GM21528 (cell line): ENCODE data around the gene PFDN2.

ENCODE experiments used
- ATAC-seq: cut with Tn5 transposase; IDR thresholded peaks from one replicate; pipeline ENCODE4 v1.9.1; 2021; ENCODE audit warnings: mild to moderate bottlenecking, moderate library complexity; ENCODE audit not compliant: unreplicated experiment, low FRiP score

Gene PFDN2, protein sequence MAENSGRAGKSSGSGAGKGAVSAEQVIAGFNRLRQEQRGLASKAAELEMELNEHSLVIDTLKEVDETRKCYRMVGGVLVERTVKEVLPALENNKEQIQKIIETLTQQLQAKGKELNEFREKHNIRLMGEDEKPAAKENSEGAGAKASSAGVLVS

DNA sequence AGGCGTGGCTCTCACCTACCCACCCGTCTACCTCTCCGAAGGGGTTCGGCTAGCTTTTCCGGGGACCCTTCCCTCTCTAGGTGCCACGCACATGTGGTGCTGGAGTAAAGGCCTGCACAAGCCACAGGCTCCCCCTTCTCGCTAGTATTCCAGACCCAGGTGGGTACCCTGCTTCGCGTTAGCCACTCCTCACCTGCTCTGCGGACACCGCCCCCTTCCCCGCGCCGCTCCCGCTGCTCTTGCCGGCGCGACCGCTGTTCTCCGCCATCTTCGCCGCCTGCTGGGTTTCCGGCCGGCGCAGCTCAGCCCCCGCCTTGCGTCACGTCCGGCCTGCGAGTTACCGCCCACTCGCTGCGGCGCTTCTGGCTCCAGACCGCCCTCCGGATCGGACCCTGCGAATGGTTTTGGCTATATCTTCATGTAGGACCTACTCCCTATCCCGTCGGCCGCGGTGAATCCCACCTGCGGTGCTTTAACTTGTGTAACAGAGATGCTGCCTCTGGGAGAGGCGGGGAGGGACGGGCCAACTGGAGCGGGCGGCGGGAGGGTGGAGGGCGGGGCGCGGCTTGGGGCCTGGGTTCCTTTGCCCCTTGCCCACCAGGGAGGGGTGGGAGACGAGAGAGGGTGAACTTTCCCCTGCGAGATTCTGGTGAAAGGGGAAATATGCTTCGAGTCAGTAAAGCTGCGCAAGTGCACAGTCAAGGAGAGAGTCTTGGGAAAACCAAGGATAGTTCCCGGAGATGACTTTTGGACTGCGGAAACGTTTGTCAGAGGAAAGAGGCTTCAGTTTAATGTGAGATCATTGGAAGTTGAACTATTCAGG is at the start of gene PFDN2, which contains the start of gene NIT1:
PFDN2 (minus strand) TSS at position 279 of the 823 bp plus-strand sequence; CDS start at position 268, 11 bp downstream.
NIT1 (plus strand) TSS at position 347 of the 823 bp plus-strand sequence; CDS start at position 419, 72 bp downstream.
- peak; percentile 79 for ATAC-seq

DNA sequence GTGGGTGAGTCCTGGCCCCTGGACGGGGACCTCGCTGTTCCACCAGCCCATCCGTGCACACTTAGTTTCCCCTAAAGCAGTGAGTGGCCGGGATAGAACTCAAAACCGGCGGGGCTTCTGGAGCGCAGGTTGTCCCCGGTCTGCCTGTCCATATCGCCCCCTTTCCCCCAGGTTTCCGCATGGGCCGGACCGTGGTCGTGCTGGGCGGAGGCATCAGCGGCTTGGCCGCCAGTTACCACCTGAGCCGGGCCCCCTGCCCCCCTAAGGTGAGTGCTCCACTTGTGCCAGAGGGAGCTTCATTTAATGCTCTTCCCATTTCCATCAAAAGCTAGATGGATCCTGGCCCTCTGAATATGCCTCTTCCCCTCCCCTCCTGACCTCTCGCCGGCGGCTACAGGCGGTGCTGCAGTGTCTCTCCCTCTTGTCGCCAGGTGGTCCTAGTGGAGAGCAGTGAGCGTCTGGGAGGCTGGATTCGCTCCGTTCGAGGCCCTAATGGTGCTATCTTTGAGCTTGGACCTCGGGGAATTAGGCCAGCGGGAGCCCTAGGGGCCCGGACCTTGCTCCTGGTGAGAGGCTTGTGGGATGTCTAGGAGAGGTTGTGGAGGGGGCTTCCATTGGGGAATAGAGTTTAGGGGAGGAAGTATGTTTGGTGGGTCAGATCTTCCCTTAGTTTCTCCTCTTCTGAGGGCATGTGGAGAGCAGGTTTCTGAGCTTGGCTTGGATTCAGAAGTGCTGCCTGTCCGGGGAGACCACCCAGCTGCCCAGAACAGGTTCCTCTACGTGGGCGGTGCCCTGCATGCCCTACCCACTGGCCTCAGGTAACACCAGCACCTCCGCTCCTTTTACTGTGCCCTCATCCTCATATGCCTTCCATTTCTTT is 49.1 kb upstream of the PFDN2 start:
- peak; percentile 9 for ATAC-seq

DNA sequence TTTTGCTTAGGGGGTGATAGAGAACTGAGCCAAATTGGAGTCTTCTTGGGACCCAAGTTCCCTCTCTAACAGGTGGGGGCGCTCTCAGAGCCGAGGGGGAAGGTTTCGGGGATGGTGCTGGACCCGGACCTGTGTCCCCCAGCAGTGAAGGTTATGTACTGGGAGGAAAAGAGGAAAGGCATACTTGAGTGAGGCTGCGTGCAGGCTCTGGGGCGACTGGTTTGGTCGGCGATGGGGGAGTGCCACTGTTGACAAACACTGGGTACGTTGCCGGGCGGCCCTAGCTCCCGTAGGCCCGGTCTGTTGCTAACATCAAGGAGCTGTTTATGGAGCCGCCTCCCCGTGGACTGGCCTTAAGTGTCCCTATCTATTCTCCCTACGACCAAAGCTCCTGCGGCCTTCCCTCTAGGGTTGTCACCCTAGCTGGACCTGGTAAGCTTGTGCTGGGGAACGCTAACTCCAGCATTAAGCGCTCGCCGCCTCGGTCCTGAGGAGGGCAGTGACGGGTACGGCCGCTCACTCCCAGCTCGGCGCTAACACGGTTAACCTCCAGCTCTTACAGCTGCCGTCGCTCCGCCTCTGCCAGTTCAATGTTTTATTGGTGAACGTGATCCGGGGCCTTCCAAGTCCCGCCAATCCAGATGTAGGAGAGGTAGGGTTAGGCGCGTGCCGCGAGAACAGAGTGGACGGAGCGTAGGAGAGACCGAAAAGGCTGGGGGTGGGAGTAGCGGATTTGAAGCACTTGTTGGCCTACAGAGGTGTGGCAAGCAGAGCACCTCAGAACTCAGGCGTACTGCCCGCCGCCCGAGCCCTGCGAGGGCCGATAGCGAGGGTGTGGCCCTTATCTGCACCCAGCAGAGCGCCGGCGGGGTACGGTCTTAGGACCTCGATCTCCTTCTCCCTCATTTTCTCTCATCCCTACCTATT is 48.2 kb upstream of the PFDN2 start, which contains the start of gene PPOX:
PPOX (plus strand) TSS at position 685 of the 927 bp plus-strand sequence. CDS start 422 bp downstream, outside the sequence.
- ATAC-seq: peak; percentile 89

DNA sequence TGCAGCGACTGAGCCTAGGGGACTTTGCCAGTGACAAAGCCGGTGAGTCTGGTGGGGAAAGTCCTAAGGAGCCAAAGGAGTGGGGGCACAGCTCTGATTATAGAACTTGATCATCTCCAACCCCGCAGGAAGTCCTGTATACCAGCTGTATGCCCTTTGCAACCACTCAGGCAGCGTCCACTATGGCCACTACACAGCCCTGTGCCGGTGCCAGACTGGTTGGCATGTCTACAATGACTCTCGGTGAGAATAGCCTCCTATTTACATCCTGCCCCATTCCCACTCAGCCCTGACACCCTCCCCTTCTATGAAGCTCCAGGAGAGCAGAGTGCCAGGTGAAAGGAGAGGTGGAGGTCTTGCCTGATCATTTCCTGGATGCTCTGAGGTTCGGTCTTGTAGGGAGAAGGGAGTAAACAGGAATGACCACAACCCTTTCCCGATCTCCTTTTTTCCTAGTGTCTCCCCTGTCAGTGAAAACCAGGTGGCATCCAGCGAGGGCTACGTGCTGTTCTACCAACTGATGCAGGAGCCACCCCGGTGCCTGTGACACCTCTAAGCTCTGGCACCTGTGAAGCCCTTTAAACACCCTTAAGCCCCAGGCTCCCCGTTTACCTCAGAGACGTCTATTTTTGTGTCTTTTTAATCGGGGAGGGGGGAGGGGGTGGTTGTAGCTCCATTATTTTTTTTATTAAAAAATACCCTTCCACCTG is 47.2 kb upstream of the PFDN2 start:
- no peak for ATAC-seq

DNA sequence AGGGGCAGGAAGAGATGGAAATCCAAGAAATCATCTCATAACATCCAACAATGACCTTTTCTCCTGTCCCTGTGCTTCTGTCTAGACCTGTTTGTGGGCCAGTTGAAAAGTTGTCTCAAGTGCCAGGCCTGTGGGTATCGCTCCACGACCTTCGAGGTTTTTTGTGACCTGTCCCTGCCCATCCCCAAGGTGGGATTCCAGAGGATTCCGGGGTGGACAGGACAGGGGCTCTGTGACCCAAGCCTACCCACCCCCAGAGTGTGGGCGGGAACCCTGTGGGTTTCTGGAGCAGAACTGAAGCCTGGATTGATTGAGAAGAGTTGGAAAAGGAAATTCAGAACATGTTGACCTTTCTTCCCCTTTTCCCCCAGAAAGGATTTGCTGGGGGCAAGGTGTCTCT is 46.0 kb upstream of the PFDN2 start:
- no peak for ATAC-seq

DNA sequence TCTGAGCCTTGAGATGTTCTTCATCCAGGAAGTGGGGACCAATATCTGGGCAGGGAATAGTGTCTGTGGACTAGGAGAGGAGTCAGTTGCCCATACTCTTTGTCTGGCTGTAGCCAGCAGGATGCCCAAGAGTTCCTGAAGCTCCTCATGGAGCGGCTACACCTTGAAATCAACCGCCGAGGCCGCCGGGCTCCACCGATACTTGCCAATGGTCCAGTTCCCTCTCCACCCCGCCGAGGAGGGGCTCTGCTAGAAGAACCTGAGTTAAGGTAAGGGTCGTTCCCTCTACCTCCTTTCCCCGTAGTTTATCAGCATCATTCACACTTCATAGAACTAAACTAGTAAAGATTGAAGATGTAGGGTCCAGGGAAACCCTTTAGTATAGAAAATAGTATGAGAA is 45.0 kb upstream of the PFDN2 start:
- no peak for ATAC-seq

DNA sequence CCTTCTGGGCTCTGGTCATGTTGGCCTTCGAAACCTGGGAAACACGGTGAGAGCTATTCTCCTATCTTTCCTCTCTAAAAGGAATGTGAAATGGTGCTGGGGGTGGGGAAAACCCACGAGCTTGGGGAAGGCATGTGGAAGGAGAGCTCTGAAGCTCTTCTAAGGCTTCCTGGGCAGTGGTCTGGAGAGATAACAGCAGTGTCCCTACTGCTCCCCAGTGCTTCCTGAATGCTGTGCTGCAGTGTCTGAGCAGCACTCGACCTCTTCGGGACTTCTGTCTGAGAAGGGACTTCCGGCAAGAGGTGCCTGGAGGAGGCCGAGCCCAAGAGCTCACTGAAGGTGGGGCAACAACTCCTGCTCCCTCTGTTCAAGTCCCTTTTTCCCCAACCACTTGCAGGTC is 44.2 kb upstream of the PFDN2 start:
- no peak for ATAC-seq

DNA sequence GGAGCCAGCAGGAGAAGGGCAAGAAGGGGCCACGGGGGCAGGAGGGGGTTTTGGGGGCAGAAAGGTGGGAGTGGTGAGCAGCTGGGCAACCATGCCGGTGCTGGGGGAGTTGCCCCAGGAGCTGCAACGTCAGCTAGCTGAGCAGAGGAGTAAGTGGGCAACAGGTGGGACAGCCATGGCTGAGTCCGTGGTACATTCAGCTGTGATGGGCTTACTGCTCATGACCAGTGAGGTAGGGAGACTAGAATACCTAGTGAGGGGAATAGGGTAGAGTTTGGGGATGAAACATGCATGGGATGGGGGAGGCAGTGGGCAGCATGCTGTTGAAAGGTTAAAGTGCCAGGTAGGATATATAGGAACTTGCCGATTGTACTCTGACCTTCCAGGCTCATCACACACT is 43.8 kb upstream of the PFDN2 start:
- ATAC-seq: no peak

DNA sequence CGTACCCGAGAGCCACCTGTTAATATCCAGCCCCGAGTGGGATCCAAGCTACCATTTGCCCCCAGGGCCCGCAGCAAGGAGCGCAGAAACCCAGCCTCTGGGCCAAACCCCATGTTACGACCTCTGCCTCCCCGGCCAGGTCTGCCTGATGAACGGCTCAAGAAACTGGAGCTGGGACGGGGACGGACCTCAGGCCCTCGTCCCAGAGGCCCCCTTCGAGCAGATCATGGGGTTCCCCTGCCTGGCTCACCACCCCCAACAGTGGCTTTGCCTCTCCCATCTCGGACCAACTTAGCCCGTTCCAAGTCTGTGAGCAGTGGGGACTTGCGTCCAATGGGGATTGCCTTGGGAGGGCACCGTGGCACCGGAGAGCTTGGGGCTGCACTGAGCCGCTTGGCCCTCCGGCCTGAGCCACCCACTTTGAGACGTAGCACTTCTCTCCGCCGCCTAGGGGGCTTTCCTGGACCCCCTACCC is 42.9 kb upstream of the PFDN2 start:
- ATAC-seq: no peak

DNA sequence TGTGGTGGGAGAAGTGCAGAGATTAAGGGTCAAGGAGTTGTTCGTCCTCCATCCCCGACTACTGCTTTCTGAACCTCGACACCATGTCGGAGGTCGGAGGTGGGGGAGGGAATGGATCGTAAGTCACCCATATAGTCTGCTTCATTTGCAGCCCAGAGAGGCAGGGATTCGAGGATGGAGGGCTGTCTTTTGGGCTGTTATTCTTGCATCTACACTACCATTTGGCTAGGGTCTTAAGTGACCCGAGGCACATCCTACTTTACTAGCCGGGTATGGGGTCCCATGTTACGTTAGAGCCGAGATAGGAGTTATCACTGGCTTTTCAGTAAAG is 42.0 kb upstream of the PFDN2 start:
- peak; percentile 3 for ATAC-seq

DNA sequence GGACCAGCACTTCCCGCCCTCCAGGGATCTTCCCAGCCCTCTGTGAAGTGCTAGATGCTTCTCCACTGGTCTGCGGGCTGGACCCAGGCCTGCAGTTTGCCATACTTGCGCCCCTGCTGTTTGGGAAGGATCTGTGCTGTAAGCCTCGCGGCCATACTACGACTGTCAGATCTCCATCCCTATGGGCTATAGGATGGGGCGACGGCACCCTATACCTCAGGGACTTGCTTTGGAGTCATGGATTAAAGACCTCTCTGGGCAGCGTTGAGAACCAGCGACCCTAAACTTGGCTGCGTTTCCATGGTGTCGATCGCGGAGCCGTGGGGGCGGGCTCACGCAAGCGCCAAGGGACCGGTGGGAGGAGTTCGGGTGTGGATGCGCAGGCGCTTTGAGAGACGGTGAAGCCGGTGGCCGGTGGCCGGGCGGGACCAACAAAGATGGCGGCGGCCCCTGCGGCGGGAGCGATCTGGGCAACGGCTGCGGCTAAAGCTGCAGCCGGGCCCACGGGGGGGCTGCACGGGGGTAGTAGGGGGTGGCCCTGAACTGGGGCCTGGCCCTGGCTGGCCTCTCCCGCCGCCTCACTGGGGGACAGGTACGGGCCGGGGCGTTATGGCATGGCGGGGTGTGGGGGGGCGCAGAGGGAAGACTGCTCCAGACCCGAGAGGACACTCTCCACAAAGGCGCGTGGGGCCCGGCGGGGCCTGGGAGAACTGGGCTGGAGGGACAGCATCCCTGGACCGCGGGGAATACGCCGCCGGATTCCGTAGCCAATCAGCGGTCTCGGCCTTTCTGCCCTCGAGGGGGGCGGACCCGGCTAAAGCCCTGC is 41.5 kb upstream of the PFDN2 start, which contains the start of gene USP21:
USP21 (plus strand) TSS at position 414 of the 826 bp plus-strand sequence. CDS start 1,141 bp downstream, outside the sequence.
- ATAC-seq: peak; percentile 59

DNA sequence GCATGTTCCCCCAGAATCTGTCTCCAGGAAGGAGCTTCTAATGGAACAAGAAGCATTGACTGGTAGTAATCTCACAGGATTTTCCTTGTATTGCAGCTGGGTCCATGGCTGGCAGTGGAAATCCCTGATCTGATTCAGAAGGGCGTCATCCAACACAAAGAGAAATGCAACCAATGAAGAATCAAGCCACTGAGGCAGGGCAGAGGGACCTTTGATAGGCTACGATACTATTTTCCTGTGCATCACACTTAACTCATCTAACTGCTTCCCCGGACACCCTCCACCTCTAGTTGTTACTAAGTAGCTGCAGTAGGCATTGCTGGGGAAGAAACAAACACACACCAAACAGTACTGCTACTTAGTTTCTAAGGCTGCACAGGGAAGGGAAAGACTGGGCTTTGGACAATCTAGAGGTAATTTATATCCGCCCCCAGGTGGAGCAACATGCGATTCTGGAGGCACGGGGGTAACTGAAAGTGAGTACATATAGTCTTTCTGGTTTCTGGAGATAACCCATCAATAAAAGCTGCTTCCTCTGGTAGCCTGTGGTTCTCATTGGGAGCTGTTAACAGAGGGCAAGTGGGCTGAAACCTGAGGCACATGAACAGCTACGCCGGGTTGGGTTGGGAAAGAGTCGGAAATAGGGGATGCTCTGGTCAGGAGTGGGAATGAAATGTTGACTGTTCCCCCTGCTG is 40.6 kb upstream of the PFDN2 start:
- peak; percentile 10 for ATAC-seq

DNA sequence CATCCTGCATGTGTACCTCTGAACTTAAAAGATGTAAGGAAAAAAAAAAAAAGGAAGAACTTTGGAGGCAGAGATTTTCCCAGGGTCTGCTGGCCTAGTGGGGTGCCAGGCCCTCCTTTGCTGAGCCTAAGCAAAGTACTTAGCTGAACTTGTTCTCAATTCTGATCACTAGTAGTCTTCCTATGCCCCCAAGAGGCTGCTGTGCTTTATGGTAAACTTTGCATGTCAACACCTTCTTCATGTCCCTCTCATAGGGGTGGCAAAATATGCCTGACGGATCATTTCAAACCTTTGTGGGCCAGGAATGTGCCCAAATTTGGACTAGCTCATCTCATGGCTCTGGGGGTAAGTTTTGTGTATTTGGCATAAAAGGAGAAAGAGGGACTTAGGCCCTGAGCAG is 40.0 kb upstream of the PFDN2 start:
- no peak for ATAC-seq

DNA sequence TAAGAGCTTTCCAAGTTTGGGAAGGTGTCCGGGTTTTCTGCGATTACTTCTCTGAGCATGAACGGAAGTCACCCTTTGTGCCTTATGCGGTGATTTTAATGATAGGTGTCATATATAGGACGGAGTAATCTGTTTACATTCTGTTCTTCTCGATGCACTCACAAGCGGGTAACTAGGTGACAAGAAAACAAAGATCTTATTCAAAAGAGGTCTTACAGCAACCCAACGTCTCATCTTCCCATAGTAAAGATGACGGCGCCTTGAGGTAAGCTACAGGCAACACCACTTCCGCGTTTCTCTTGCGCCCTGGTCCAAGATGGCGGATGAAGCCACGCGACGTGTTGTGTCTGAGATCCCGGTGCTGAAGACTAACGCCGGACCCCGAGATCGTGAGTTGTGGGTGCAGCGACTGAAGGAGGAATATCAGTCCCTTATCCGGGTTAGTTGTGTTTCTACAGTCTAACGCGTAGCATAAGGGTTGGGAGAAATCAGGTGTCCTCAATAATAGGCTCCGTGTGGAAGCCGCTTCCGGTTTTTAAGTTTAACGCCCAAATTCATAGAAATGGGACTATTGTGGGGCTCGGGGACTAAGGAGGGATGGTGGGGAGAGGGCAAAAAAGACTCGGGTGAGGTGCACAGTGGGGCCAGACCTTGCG is 36.0 kb upstream of the PFDN2 start, which contains the start of gene UFC1:
UFC1 (plus strand) TSS at position 297 of the 656 bp plus-strand sequence; CDS start at position 317, 20 bp downstream.
- ATAC-seq: peak; percentile 80

DNA sequence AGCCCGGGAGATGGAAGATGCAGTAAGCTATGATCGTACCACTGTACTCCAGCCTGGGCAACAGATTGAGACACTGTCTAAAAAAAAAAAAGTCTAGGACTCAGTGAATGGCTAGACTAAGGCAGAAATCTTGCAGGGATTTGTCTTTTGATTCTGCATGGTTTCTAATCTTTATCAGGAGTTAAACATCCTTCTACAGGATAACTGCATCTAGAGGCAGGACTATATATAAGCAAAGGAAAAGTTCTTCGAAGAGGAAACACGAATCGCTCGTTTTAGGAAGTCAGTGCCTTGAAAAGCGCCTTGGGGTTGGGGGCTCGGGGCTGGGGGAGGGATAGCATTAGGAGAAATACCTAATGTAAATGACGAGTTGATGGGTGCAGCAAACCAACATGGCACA is 35.3 kb upstream of the PFDN2 start:
- no peak for ATAC-seq

DNA sequence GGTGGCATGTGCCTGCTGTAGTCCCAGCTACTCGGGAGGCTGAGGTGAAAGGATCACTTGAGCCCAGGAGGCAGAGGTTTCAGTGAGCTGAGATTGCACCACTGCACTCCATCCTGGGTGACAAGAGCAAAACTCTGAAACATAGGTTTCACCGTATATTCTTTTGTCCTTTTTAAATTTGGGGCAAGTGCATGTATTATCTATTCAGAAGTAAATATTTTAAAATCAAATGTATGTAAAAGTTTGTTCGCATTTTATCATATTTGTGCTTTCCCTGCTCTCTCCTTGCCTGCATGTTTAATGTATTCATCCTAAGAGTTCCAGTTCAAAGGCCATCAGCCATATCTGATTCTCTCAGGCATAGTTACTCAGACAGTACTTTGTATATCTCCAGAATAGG is 28.0 kb upstream of the PFDN2 start:
- no peak for ATAC-seq
